Heart left ventricle (tissue), 16 donors: ENCODE measurements around the gene CDKN2D. TPM values are rescaled to one million over a fixed set of nuclear protein-coding genes. Genes with fewer than 3 reads are reported as not detected.
A peak's percentile ranks its signal among the peaks of the same experiment; 100 is the strongest.
"Not testable (repeated sequence)": the region's sequence is repeated elsewhere in the genome, so short reads cannot be mapped to it uniquely, and the experiment has no call there.

Experiments
- ATAC-seq, 4 donors: fragments of 200-7000 bp; cut with Tn5 transposase; one replicate each; pipeline ENCODE4 v1.9.1; 2020 to 2022; ENCODE audit warnings: moderate library complexity in 4 of 4, mild to moderate bottlenecking in 3 of 4, moderate number of reproducible peaks in 1 of 4
- DNase-seq, 5 donors: peaks; one replicate each; pipeline ENCODE4 v3.0.0-alpha.2; 2020
- H3K27ac ChIP-seq, 12 donors: fragments of 200-600 bp; sonication (generic) in 4 of 12; one replicate each; pipeline versions ENCODE4 v1.5.0 to v1.8.0; 2016 to 2022; ENCODE audit warnings: mild to moderate bottlenecking in 2 of 12
- H3K27me3 ChIP-seq, 9 donors: fragments of 200-600 bp; sonication (generic) in 2 of 9; one replicate each; pipeline versions ENCODE4 v1.5.1 to v1.8.0; 2016 to 2022; ENCODE audit warnings: mild to moderate bottlenecking in 3 of 9
- H3K36me3 ChIP-seq, 9 donors: fragments of 200-600 bp; sonication (generic) in 2 of 9; one replicate each; pipeline versions ENCODE4 v1.5.0 to v1.8.0; 2018 to 2022; ENCODE audit warnings: mild to moderate bottlenecking in 2 of 9
- H3K4me1 ChIP-seq, 12 donors: fragments of 200-600 bp; sonication (generic) in 4 of 12; one replicate each; pipeline versions ENCODE4 v1.5.0 to v1.8.0; 2016 to 2022; ENCODE audit warnings: mild to moderate bottlenecking in 3 of 12
- H3K4me3 ChIP-seq, 12 donors: fragments of 200-600 bp; sonication (generic) in 4 of 12; one replicate each; pipeline versions ENCODE4 v1.5.0 to v1.8.0; 2017 to 2022; ENCODE audit warnings: mild to moderate bottlenecking in 9 of 12, moderate library complexity in 4 of 12
- H3K9me3 ChIP-seq, 12 donors: fragments of 200-600 bp; sonication (generic) in 4 of 12; one replicate each; pipeline versions ENCODE4 v1.5.0 to v1.8.0; 2016 to 2022; ENCODE audit warnings: mild to moderate bottlenecking in 1 of 12
- POLR2A ChIP-seq, 2 donors: fragments of 450-650 bp; IDR thresholded peaks; one replicate each; pipeline ENCODE4 v1.6.1; 2017; ENCODE audit warnings: antibody characterized with exemption in 2 of 2, mild to moderate bottlenecking in 2 of 2, moderate library complexity in 2 of 2
- WGBS, 4 donors: extraction: QIAGEN DNeasy Blood & Tissue Kit in 2 of 4; methylation state at CpG; one replicate each; pipeline versions ENCODE4 v1.1.5 to v1.1.7; 2013 to 2018; 5-methylcytosine and 5-hydroxymethylcytosine counted together
- intact Hi-C, 10 donors: fragments of 100-400 bp; cut with DNase I; formaldehyde crosslinking; loops; one replicate each; pipeline versions ENCODE4 v1.11.1 to v1.14.2; 2022
- polyA plus RNA-seq, 2 donors: library from polyadenylated mRNA; stranded (reverse); fragments of 200-250 nt; gene quantifications; one replicate each; pipeline ENCODE4 v1.2.3, GENCODE V29; 2013
- total RNA-seq, 9 donors: library from RNA; depleted of rRNA in 2 of 9; stranded (reverse); fragments of >200 nt in 2 of 9; fragmentation: NEBNext Ultra II Directional in 3 of 9; extraction: Animal tissue kit (Norgen Biotek cat#: 25700) in 3 of 9; gene quantifications; one replicate each; pipeline versions ENCODE4 v1.1.0 to v1.2.4, GENCODE V29; 2016 to 2023
- TF ChIP-seq, protein P1 (sequence below), 12 donors: fragments of 200-600 bp; sonication (generic) in 4 of 12; IDR thresholded peaks; one replicate each; pipeline versions ENCODE4 v1.5.0 to v1.8.0; 2018 to 2022; ENCODE audit warnings: antibody characterized with exemption in 12 of 12, mild to moderate bottlenecking in 5 of 12
- donor health status: ischemic (EF 13 %, LVEDD 7.1; RV severe dilation, severe dysfunction).
- donor health status: healthy with polysubstance abuse.
- donor health status: DM: no; HTN: yes; CAD: no.
- donor health status: DM: no; HTN: no; CAD: no.
- donor health status: ischemic (EF 25% LVEDD 6.9; RV normal size, moderate dysfunction).
- donor health status: ischemic (EF 25% LVEDD 5.7; RV mildly dilated, moderate dysfunction).
- donor health status: healthy.
- donor health status: DM: yes; HTN: yes; CAD: no.
- donor health status: ischemic (EF 35%, LVEDD 5.7; RV mildly dilated, moderate dysfunction).
- donor health status: nonischemic (EF 11% LVEDD 7.7; RV severe dilation, severe dysfunction).
- donor health status: DM: yes; HTN: yes; CAD: no.
- donor health status: PGD.
- donor health status: ischemic (EF 29% LVEDD 5.4; RV normal size, mild dysfunction).
- donor health status: nonischemic (EF 23%, LVEDD 6.1; RV moderate dilation, normal function).

Gene CDKN2D
- total and polyA plus RNA-seq, 11 donors, result 6.8 to 28.0 (median 11.8) TPM

GRCh38 chr19:10551698-10552301 lies 17.0 kb downstream of the CDKN2D start:
- DNase-seq, result no peak
- H3K4me1 ChIP-seq, result peaks cover 0 to 13% (median 0%) of the 10 kb centered on the region in 12 donors
- intact Hi-C loops, result no loop called here
- H3K27me3 ChIP-seq, result no peaks in the 10 kb centered on the region
- peak in 2 of 4 donors; percentile 8 to 30 for ATAC-seq
- H3K4me3 ChIP-seq, result no peak overlapping the region
- H3K9me3 ChIP-seq, result no peaks in the 10 kb centered on the region
- peaks cover 0 to 100% (median 91%) of the 10 kb centered on the region in 9 donors for H3K36me3 ChIP-seq
- no peak overlapping the region for H3K27ac ChIP-seq
- TF ChIP-seq, protein P1, sequence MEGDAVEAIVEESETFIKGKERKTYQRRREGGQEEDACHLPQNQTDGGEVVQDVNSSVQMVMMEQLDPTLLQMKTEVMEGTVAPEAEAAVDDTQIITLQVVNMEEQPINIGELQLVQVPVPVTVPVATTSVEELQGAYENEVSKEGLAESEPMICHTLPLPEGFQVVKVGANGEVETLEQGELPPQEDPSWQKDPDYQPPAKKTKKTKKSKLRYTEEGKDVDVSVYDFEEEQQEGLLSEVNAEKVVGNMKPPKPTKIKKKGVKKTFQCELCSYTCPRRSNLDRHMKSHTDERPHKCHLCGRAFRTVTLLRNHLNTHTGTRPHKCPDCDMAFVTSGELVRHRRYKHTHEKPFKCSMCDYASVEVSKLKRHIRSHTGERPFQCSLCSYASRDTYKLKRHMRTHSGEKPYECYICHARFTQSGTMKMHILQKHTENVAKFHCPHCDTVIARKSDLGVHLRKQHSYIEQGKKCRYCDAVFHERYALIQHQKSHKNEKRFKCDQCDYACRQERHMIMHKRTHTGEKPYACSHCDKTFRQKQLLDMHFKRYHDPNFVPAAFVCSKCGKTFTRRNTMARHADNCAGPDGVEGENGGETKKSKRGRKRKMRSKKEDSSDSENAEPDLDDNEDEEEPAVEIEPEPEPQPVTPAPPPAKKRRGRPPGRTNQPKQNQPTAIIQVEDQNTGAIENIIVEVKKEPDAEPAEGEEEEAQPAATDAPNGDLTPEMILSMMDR (IDR thresholded peaks at IDR 0.05), result peak in 1 of 12 donors; percentile 16
- no peak for TF ChIP-seq POLR2A (IDR thresholded peaks at IDR 0.05)
- WGBS, 4 donors, result 85 to 95% (median 91%) methylated on average over 7 to 12 of the region's 12 CpGs

- H3K9me3 ChIP-seq, ATAC-seq, H3K4me3 ChIP-seq, H3K27me3 ChIP-seq, H3K27ac ChIP-seq, DNase-seq, intact Hi-C loops: not testable (repeated sequence)
- Histone ChIP-seq H3K4me1 (peaks cover 0 to 14% (median 0%) of the 10 kb centered on the region in 12 donors), H3K36me3 (peaks cover 0 to 99% (median 90%) of the 10 kb centered on the region in 9 donors)
- WGBS, 4 donors, result 95 to 97% (median 96%) methylated on average over 9 of the region's 9 CpGs
Observed at GRCh38 chr19:10551006-10551405, 17.8 kb downstream of the CDKN2D start.

DNA sequence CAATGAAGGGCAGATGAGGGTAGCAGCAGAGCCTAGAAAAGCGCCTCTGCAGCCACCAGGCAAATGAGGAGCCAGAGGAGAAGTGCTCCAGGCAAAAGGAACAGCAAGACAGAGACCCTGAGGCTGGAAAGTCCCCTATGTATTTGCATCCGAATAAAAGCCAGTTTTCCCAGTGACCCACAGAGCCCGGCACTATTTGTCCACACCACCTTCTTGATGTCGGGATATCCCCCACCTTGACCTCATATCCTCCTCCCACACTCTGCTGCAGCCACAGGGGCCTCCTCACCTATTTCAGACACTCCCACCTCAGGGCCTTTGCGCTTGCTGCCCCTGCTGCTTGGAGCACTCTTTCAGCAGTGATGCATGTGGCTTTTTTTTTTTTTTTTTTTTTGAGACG lies 18.4 kb downstream of the CDKN2D start:
- TF ChIP-seq, protein P1 (IDR thresholded peaks at IDR 0.05), result no peak
- TF ChIP-seq POLR2A (IDR thresholded peaks at IDR 0.05), result no peak
- WGBS, 4 donors, result 89 to 94% (median 92%) methylated on average over 6 of the region's 6 CpGs
- no peaks in the 10 kb centered on the region for H3K27me3 ChIP-seq
- H3K36me3 ChIP-seq, result peaks cover 0 to 98% (median 89%) of the 10 kb centered on the region in 9 donors
- peaks cover 0 to 20% (median 2%) of the 10 kb centered on the region in 12 donors for H3K4me1 ChIP-seq
- no peak overlapping the region for H3K27ac ChIP-seq
- no peak overlapping the region for H3K4me3 ChIP-seq
- DNase-seq, result no peak
- ATAC-seq, result no peak
- intact Hi-C loops, result no loop called here
- H3K9me3 ChIP-seq, result no peaks in the 10 kb centered on the region

GRCh38 chr19:10549733-10550132 lies 19.0 kb downstream of the CDKN2D start:
- 82 to 86% (median 84%) methylated on average over 6 to 7 of the region's 7 CpGs for WGBS, 4 donors
- ATAC-seq, result no peak
- peaks cover 0 to 92% (median 83%) of the 10 kb centered on the region in 9 donors for H3K36me3 ChIP-seq
- no peak for TF ChIP-seq POLR2A (IDR thresholded peaks at IDR 0.05)
- TF ChIP-seq, protein P1 (IDR thresholded peaks at IDR 0.05), result no peak
- no peak for DNase-seq
- no peak overlapping the region for H3K27ac ChIP-seq
- intact Hi-C loops, result no loop called here
- no peaks in the 10 kb centered on the region for H3K9me3 ChIP-seq
- no peaks in the 10 kb centered on the region for H3K27me3 ChIP-seq
- peaks cover 0 to 26% (median 8%) of the 10 kb centered on the region in 12 donors for H3K4me1 ChIP-seq
- H3K4me3 ChIP-seq, result no peak overlapping the region
